HG03442 (cell line): ENCODE measurements around the gene CNNM2.
"Not testable (repeated sequence)": the region's sequence is repeated elsewhere in the genome, so short reads cannot be mapped to it uniquely, and the experiment has no call there.

Experiments
- ATAC-seq: cut with Tn5 transposase; IDR thresholded peaks from one replicate; pipeline ENCODE4 v1.9.1; 2021; ENCODE audit warnings: mild to moderate bottlenecking, moderate library complexity; ENCODE audit not compliant: unreplicated experiment

The CNNM2 gene

DNA sequence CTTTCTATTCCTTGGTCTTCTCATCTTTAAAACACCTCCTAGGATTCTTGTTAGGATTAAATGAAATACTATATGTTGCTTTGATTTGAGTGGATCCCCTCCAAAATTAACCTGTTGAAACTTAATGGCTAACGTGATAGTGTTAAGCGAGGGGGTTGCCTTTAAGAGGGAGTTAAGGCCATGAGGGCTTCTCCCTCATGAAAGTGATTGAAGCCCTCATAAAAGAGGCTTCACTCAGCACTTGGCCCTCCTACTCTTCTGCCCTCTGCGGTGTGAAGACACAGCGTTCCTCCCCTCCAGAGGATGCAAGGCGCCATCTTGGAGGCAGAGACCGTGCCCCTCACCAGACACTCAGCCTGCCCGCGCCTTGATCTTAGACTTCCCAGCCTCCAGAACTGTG lies 46.6 kb downstream of the CNNM2 start:
- no peak for ATAC-seq

GRCh38 chr10:102965311-102965851 lies 47.3 kb downstream of the CNNM2 start:
- no peak for ATAC-seq

GRCh38 chr10:102967123-102967522 lies 49.0 kb downstream of the CNNM2 start:
- no peak for ATAC-seq

DNA sequence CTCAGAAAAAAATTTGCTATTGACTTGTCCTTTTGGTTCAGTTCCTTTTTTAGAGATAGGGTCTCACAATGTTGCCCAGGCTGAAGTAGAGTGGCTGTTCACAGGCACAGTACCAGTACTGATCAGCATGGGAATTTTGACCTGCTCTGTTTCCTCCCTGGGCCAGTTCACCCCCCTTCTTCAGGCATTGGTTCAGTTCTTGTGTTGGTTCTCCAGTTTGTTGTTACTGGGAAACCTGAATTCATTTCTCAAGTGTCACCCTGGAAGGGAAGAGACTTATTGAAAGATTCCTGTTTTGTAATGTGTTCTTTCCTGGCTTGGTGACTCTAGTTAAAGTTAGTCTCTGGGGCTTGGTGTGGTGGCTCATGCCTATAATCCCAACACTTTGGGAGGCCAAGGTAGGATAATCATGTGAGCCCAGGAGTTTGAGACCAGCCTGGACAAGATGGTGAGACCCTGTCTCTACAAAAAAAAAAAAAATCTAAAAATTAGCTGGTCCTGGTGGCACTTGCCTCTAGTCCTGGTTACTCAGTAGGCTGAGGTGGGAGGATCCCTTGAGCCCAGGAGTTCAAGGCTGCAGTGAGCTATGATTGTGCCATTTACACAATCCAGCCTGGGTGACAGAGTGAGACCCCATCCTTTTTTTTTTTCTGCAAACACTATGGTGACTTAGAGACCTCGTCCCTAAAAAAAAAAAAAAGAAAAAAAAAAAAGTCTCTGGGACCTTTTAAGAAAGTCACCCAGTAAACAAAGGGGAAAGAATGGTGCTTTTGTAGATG lies 52.7 kb downstream of the CNNM2 start:
- ATAC-seq: no peak

DNA sequence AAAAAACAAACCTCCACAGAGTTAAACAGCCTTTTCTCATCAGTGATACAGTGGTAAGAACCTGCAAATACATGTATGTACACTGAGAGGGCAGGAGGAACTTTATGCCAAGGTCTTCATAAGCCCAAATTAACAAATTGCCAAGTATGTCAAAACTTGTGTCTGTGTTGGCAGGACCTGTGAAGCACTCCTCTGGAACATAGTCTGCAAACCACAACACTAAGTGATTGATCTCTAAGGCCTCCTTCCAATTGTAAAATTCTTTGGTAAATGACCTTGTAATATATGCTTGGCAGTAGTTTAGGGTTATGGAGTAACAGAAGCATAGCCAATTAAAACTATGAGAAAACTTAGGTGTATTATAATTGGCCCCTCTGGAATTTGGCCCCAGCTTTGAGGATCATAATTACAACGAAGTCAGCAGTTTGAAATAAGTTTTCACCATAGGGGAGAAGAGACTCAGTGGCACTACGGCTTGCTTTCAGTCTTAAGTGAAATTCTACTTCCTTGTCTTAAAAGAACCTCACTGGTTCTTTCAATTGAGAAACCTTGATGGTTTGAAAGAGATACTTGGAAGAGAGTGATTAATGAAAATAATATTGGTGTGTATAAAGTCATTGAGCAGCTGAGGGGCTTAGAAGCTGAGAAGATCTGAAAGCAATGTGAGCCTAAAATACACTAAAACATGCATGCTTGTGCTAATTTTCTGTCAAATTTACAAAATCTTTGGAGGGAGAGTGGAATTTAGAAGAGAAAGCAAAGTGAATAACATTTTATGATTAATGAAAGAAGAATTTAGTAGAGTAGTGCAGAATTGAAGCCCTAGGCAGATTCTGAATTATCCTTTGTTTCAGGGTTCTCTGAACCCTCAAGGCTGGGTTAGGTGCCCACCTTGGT lies 57.6 kb downstream of the CNNM2 start:
- ATAC-seq: no peak

DNA sequence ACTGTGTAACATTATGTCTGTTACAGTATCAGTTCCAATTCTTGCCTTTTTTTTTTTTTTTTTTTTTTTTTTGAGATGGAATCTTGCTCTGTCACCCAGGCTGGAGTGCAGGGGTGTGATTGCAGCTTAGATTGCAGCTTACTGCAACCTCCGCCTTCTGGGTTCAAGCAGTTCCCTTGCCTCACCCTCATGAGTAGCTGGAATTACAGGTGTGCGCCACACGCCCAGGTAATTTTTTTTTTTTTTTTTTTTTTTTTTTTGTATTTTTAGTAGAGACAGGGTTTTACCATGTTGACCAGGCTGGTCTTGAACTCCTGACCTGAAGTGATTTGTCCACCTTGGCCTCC lies 58.3 kb downstream of the CNNM2 start:
- not testable (repeated sequence) for ATAC-seq

DNA sequence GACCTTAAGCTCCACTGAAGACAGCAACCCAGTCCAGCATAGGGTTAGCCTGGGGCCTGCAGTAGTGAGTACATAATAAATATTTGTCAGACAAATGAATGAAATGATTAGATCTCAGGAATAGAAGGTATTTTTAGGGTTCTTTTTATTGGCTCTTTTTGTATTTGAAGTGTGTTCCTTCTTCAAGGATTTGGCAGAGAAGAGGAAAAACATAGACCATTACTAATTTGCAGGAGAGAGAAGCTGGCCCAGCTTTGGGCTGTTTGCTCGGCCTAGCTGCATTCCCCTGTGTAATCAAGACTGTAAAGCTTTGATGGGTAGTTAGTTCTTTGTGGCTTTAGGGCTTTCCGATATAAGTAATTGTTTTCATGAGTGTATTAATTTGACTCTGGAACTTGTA lies 64.2 kb downstream of the CNNM2 start:
- no peak for ATAC-seq

GRCh38 chr10:102984086-102984485 lies 66.0 kb downstream of the CNNM2 start:
- no peak for ATAC-seq

DNA sequence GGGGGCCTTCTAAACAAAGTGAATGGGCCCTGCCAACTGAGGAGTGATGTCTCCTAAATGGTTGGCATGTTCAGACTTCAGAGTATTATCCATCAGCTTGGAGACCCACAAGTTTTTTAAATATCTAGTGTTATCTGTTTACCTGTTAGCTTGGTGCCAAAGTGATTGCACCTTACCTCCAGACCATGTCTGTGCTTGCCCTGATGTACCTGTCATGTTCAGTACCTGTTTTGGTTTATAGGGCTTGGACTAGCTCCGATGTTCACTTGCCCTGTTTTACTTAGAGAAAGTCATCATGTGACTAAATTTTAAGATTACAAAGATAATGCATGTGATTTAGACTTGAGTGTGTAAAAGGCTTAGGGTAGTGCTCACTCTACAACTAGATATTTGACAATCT lies 67.7 kb downstream of the CNNM2 start:
- ATAC-seq: no peak

DNA sequence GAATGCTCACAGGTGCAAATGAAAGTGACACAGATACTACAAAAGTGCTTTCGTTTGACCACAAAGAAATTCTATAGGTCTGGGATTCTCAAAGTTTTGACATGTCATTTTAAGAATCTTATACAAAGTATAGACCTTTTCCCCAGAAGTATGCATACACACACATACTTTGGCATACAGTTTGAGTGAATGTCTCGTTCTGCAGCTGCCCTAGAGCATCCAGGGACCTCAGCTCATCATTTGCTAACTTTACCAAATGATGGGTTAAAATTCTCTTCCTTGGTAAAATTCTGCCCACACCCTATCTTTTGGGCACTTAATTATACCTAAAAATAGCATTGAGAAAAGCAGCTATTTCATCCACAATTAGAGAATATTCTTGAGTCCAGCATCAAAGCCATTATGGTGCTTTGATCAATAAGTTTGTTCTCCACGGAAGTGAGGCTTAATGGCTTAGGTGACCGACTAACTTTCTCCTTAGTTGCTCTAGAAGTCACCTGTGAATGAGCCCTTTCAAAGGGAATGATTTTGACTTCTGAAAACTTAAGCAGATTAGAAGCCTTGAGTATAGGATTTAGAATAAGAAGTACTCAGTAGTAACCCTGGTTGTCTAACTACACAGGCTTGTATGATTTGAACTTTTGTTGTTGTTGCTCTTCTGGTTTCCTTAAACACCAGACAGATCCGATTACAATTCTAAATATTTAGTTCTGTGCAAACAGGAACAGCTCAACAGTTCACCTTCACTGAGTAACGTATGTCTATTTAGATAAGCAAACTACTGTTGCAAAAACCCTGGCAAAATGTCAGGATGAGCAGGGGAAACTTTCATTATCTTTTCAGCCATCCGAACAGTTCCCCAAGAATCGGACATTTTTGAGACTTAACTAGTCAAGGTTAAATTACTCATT lies 70.6 kb downstream of the CNNM2 start:
- no peak for ATAC-seq

DNA sequence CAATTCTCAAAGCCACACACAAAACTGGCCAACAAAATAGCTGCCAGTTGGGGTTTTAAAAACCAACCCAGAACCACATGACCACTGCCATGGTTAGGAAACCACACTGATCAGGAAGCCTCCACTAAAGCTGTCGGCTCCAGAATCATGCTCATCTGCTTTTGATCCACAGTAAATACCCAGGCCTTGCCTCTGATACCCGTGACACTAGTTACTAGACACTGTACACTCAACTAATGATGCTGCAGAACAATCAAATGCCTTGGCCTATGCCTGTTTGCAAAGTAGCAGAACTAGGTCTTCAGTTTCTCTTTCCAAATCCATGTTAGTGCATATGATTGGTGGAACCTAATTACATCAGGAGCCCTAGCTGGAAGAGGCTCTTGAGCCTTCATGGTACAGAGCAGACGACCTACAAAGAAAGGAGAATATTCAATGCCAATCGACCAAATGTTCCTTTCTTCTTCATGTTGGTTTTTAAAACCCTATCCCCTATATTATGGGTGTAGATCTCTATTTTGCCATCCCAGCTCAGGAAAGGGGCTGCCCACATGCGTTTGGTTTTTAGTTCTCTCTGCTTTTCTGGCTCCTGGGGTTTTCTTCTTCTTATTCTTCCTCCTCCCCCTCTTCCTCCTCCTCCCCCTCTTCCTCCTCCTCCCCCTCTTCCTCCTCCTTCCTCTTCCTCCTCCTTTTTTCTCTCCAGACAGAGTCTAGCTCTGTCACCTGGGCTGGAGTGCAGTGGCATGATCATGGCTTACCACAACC lies 76.6 kb downstream of the CNNM2 start:
- no peak for ATAC-seq

- ATAC-seq: no peak
Measured at GRCh38 chr10:102996876-102997275, 78.8 kb downstream of the CNNM2 start.

DNA sequence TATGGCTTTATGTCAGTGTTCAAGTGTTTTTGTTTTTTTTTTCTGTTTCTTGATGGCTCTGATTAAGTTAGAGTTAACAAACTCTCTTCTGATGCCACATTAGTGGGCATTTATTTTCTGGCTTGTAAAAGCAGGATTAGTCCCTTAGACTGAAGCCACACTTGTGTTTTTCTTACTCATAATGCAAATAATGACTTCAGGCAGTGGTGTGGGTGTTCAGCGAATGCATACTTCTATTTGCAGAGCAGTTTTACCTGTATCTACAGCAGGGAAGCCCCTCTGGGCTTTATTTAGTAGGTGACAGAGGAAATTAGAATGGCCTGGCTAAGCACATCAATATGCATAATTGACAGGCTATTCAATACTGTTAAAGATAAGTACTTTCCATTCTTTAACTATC lies 79.9 kb downstream of the CNNM2 start:
- ATAC-seq: peak; percentile 80

GRCh38 chr10:102998399-102998907 lies 80.4 kb downstream of the CNNM2 start:
- no peak for ATAC-seq

DNA sequence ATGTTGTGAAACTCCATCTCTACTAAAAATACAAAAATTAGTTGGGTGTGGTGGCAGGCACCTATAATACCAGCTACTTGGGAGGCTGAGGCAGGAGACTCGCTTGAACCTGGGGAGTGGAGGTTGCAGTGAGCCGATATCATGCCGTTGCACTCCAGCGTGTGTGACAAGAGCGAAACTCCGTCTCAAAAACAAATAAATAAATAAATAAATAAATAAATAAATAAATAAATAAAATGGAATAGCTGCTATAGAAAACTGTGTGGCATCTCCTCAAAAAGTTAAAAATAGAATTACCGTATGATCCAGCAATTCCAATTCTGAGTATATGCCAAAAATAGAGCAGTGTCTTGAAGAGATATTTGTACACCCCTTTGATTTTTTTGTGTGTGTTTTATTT lies 82.0 kb downstream of the CNNM2 start:
- ATAC-seq: not testable (repeated sequence)

- no peak for ATAC-seq
Measured at GRCh38 chr10:103007017-103007416, 88.9 kb downstream of the CNNM2 start.

DNA sequence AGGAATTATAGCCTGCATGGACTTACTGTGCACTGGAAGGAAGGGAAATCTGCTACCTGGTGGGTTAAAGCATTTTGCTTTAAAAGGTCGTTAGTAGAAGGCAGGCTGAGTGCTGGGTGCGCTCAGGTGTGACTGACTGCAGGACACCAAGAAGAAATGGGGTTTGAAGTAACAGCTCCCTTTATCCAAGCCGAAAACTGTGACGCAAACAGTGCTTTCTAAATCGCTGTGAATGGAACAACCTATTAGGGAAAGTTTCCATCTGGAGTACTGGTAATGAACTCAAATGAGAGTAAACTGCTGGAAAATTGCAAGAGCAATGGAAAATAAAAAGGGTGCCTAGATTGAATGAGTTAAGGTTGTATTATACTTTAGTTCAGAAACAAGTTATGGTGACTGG lies 95.3 kb downstream of the CNNM2 start:
- no peak for ATAC-seq

GRCh38 chr10:103019425-103019824 lies 101.3 kb downstream of the CNNM2 start:
- no peak for ATAC-seq

- ATAC-seq: no peak
Measured at GRCh38 chr10:103021150-103021899, 103.2 kb downstream of the CNNM2 start.
